ENCODE measurements around the gene SND1.

The SND1 gene

GRCh38 chr7:128059143-128059988 is 407.4 kb downstream of the SND1 start:
- no peak for DNase-seq

- DNase-seq: no peak
Observed at GRCh38 chr7:128060018-128060417, 408.0 kb downstream of the SND1 start.

GRCh38 chr7:128063088-128063487 is 411.1 kb downstream of the SND1 start:
- DNase-seq: no peak

GRCh38 chr7:128065872-128066271 is 413.9 kb downstream of the SND1 start:
- DNase-seq: peak; percentile 39

DNA sequence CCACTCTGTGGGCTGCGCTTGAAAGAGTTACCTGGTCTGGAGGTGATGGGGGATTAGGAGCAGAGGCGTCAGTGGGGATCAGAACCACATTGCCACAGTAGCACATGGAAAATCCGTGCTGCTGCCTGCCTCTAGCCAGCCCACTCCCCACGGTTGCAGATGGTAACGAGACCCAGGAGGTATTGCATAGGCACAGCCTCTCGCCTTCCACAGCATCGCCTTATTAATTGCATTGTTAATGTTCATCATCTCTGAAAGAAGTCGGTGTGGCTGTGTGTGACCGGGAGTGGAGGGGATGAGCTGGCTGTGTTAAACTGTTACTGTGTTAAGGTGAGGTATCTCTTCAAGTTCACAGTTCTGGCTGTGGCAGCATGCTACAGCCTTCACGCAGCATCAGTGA is 414.4 kb downstream of the SND1 start:
- no peak for DNase-seq

DNA sequence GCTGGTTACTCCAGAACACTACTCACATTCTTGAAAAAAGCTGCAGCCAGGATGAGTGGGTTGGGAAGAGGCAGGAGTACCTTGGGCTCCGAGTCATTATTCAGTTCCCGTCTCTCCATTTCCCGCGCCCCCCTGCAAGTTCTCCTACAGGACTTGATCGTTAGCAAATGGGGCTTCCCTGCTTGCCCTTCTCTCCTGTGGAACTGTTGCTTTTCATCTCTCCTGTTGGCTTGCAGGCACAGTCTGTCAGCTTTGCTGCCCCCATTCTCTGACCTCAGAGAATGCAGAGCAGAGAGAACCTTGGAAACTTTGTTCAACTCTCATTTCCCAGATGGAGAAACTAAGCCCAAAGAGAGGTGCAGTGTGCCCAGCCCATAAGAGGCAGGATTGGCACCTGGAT is 414.9 kb downstream of the SND1 start:
- no peak for DNase-seq

GRCh38 chr7:128067983-128068382 is 416.0 kb downstream of the SND1 start:
- DNase-seq: no peak

DNA sequence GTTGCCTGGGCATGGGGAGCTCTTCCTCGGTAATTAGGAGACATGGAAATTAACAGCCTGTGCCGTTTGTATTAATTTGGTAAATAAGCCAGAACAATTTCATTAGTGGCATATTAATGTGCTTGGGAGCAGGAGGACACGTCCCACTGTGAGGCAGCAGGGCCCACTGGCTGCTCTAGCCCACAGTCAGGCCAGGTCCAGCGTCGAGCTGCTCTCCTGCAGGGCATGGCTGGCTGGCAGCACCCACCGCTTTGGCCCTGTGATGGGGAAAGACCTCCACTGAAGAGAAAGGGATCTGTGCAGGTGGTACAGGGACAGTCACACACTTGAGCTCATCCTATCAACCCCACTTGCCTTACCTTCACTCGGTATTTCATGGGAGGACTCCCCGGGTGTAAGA is 416.8 kb downstream of the SND1 start:
- no peak for DNase-seq

- DNase-seq: no peak
Observed at GRCh38 chr7:128069373-128070364, 417.7 kb downstream of the SND1 start.

DNA sequence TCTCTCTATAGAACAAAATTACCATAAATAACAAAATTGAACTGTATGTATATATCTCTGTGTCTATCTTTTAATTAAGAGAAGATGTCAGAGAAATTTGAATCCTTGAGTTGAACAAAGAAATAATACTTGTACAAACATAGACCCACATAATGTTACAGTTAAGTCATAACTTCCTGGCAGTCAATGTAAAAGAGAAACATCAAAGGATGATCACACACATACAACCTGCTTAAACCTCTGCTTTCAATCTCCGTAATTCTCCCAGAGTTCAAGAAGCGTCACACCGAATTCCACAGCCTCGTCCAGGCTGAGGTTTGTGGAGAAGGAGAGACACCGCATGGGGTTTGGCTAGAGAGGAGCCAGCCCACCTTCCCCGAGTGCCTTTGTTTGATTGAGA is 419.4 kb downstream of the SND1 start:
- no peak for DNase-seq

GRCh38 chr7:128071801-128072200 is 419.8 kb downstream of the SND1 start:
- no peak for DNase-seq

GRCh38 chr7:128073671-128074310 is 421.8 kb downstream of the SND1 start:
- DNase-seq: no peak

DNA sequence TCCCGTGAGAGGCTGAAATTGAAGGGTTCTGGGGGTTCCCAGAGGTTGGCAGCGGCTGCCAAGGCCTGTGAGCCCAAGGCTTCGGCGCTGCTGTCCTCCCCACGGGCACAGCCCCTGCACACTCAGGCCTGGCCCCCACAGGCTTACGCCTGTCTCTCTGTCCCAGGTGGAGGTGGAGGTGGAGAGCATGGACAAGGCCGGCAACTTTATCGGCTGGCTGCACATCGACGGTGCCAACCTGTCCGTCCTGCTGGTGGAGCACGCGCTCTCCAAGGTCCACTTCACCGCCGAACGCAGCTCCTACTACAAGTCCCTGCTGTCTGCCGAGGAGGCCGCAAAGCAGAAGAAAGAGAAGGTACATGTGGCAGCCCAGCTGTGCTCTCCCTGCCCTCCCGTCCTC is 422.3 kb downstream of the SND1 start:
- DNase-seq: no peak

GRCh38 chr7:128074736-128075135 is 422.7 kb downstream of the SND1 start:
- no peak for DNase-seq

DNA sequence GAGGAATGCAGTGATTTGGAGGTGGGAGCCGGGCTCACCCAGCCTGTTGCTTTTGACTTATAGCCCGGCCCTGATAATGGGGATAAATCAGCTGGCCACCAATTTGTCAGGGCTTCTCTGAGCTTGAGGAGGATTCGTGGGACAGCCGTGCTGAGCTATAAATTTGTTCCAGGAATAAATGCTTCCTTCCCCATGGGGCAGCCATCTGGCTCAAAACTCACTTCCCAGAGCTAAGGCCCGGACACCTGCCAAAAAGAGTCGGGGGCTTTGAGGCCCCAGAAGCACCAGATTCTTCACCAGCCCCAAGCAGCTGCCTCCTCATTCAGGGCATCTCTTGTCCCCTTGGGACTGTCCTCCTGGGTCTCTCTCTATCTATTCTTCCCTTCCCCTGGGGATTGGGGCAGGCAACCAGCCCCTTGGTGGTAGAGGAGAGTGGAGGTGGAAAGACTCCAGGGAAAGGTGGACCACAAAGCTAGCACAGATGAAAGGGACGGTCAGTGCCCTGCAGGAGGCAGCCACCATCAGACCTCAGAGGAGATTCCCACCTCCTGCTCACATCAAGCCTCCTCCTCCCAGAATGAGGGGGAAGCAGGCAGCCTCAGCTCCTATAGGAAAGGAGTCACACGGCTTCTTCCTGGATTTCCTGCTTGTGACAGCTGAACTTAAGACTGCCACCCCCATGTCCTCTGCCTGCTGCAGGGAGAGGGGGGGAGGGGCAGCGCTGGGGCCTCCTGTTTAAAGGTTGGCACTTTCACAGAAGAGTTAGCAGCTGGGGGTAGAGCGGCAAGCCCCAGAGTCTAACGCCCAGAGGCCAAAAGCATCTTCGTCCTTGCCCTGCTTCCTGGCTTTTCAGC is 423.5 kb downstream of the SND1 start:
- no peak for DNase-seq

DNA sequence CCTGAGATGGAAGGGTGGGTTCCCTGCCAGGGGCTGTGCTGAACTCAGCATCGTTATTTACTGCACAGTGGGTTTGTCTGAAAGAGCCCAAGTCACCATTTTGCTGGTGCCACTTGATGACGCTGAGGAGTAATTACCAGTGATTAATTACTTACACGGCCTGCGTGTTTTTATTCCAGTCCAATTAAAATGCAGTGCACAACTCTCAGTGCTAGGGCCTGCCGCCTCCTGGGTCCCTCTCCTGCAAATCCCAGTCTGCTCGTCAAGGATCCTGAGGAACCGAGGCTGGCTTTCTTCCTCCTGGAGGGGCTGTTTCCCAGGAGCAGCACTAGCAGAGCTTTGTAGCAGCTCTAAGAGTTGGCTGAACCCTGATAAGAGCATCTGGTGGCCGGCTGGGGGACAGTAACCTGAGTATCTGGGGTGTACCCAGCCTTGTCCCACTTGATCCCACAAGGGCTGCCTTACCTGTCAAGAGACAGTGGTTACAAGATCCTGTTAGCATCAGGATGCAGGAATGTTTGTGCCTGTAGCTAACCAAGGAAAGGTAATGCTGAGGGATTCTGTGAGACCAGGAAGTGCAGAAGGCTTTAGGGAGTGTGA is 424.3 kb downstream of the SND1 start:
- DNase-seq: no peak

GRCh38 chr7:128076796-128077271 is 424.8 kb downstream of the SND1 start:
- no peak for DNase-seq

- DNase-seq: no peak
Observed at GRCh38 chr7:128078309-128078708, 426.3 kb downstream of the SND1 start.

- no peak for DNase-seq
Observed at GRCh38 chr7:128080169-128080568, 428.2 kb downstream of the SND1 start.

- no peak for DNase-seq
Observed at GRCh38 chr7:128081351-128081750, 429.4 kb downstream of the SND1 start.

DNA sequence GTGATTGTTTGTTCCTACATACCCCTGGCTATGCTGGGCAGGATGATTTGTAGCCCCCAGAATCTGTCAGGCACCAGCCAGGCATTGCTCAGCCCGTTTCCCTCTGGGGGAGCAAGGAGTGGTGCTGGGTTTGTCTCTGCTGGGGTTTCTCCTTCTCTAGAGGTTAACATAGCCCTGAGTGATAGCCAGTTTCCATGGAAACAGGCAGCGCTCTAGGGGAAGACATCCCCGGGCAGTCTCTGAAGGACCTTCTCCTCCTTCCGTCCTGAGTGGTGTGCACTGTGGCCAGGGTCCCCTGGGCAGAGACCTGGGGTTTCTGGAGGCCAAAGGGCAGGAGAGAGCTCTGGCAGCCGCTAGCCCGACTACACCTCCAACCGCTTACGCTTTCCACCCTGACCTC is 429.8 kb downstream of the SND1 start:
- no peak for DNase-seq

- no peak for DNase-seq
Observed at GRCh38 chr7:128082431-128082830, 430.4 kb downstream of the SND1 start.
